IMR-90 (cell line): Measurements from ENCODE around the gene CDK15. TPM values are rescaled to one million over a fixed set of nuclear protein-coding genes. Genes with fewer than 3 reads are reported as not detected.

Experiments used
- ATAC-seq: fragments of 200-7000 bp; cut with Tn5 transposase; 2 replicates; pipeline ENCODE4 v1.9.1; 2020; ENCODE audit warnings: low read depth, mild to moderate bottlenecking, moderate library complexity
- BruUV-seq: library from RNA; stranded (reverse); fragments of 400-500 nt; replicated peaks from 2 replicates; lab custom pipeline; 2021; lab: Mats Ljungman, UMichigan
- CTCF ChIA-PET: fragments of 300-600 bp; formaldehyde crosslinking; extraction: SDS; loops from one replicate; lab custom pipeline; 2021; ENCODE audit warnings: antibody characterized with exemption; lab: Yijun Ruan, JAX
- POLR2A ChIA-PET: fragments of 300-600 bp; sonication (Branson Sonifier 250); formaldehyde crosslinking; loops from one replicate; lab custom pipeline; 2022; ENCODE audit warnings: antibody characterized with exemption; ENCODE audit not compliant: unreplicated experiment; lab: Charles Lee
- DNase-seq: peaks from one replicate; pipeline ENCODE4 v3.0.0; 2013
- H2AFZ ChIP-seq: replicated peaks from 2 replicates; pipeline ENCODE3; 2013; ENCODE audit warnings: low read length, mild to moderate bottlenecking; ENCODE audit not compliant: poor library complexity
- H2AK5ac ChIP-seq: 2 replicates; pipeline ENCODE4 v1.6.1; 2013; ENCODE audit warnings: low read depth, low read length, inconsistent platforms
- H2AK9ac ChIP-seq: replicated peaks from 2 replicates; pipeline ENCODE3; 2013; ENCODE audit warnings: mild to moderate bottlenecking, low read depth, low read length, moderate library complexity; ENCODE audit not compliant: poor library complexity
- H2BK120ac ChIP-seq: 2 replicates; pipeline ENCODE4 v1.6.1; 2013; ENCODE audit warnings: low read depth, low read length, inconsistent platforms
- H2BK15ac ChIP-seq: 3 replicates; pipeline ENCODE4 v1.6.1; 2013; ENCODE audit warnings: low read depth, low read length, inconsistent platforms
- H2BK20ac ChIP-seq: 2 replicates; pipeline ENCODE4 v1.6.1; 2013; ENCODE audit warnings: low read depth, mild to moderate bottlenecking, inconsistent platforms, low read length, moderate library complexity
- H2BK5ac ChIP-seq: 2 replicates; pipeline ENCODE4 v1.6.1; 2013; ENCODE audit warnings: mild to moderate bottlenecking, low read depth, low read length, inconsistent platforms; ENCODE audit not compliant: poor library complexity, severe bottlenecking
- H3K14ac ChIP-seq: replicated peaks from 2 replicates; pipeline ENCODE4 v1.6.1; 2013; ENCODE audit warnings: low read depth, low read length, inconsistent platforms
- H3K18ac ChIP-seq: 2 replicates; pipeline ENCODE4 v1.6.1; 2013; ENCODE audit warnings: low read depth, low read length, control low read depth
- H3K23ac ChIP-seq: 2 replicates; pipeline ENCODE4 v1.6.1; 2013; ENCODE audit warnings: low read depth, low read length, inconsistent platforms
- H3K27ac ChIP-seq: 2 replicates; pipeline ENCODE4 v1.5.1; 2013; ENCODE audit warnings: mild to moderate bottlenecking, control low read depth, low read length; ENCODE audit not compliant: insufficient read depth
- H3K27me3 ChIP-seq: 2 replicates; pipeline ENCODE4 v1.6.1; 2013; ENCODE audit warnings: low read length; ENCODE audit not compliant: control insufficient read depth, insufficient read depth
- H3K36me3 ChIP-seq: 2 replicates; pipeline ENCODE4 v1.6.1; 2013; ENCODE audit warnings: low read length, mixed read lengths; ENCODE audit not compliant: control insufficient read depth, insufficient read depth
- H3K4ac ChIP-seq: 2 replicates; pipeline ENCODE4 v1.6.1; 2013; ENCODE audit warnings: low read depth, low read length, inconsistent platforms
- H3K4me1 ChIP-seq: 2 replicates; pipeline ENCODE4 v1.6.1; 2013; ENCODE audit warnings: low read length, mixed read lengths; ENCODE audit not compliant: control insufficient read depth, insufficient read depth
- H3K4me2 ChIP-seq: 2 replicates; pipeline ENCODE4 v1.6.1; 2013; ENCODE audit warnings: low read depth, mild to moderate bottlenecking, control low read depth, low read length, moderate library complexity
- H3K4me3 ChIP-seq: 2 replicates; pipeline ENCODE4 v1.5.1; 2013; ENCODE audit warnings: low read depth, mild to moderate bottlenecking, control low read depth, low read length, moderate library complexity; ENCODE audit not compliant: insufficient read depth
- H3K56ac ChIP-seq: 2 replicates; pipeline ENCODE4 v1.6.1; 2013; ENCODE audit warnings: low read length, inconsistent platforms; ENCODE audit not compliant: insufficient read depth; ENCODE audit errors: extremely low read depth
- H3K79me1 ChIP-seq, 2 experiments: 2 replicates each; pipeline ENCODE4 v1.6.1; 2013; ENCODE audit warnings: low read length in 2 of 2, inconsistent platforms in 1 of 2, low read depth in 1 of 2
- H3K9ac ChIP-seq: 2 replicates; pipeline ENCODE4 v1.6.1; 2013; ENCODE audit warnings: low read depth, low read length, control low read depth
- H3K9me1 ChIP-seq: 2 replicates; pipeline ENCODE4 v1.6.1; 2013; ENCODE audit warnings: low read length, inconsistent platforms; ENCODE audit not compliant: insufficient read depth
- H3K9me3 ChIP-seq: 2 replicates; pipeline ENCODE4 v1.6.1; 2013; ENCODE audit warnings: low read length; ENCODE audit not compliant: control insufficient read depth, insufficient read depth
- H4K20me1 ChIP-seq: 2 replicates; pipeline ENCODE4 v1.6.1; 2013; ENCODE audit warnings: low read length, inconsistent platforms; ENCODE audit not compliant: insufficient read depth
- H4K5ac ChIP-seq: 2 replicates; pipeline ENCODE4 v1.6.1; 2013; ENCODE audit warnings: mild to moderate bottlenecking, low read depth, low read length, control low read depth
- H4K8ac ChIP-seq, 2 experiments: 2 replicates each; pipeline ENCODE4 v1.6.1; 2013; ENCODE audit warnings: low read depth in 2 of 2, low read length in 2 of 2, control low read depth in 1 of 2, inconsistent platforms in 1 of 2
- H4K91ac ChIP-seq: 2 replicates; pipeline ENCODE4 v1.6.1; 2013; ENCODE audit warnings: low read depth, low read length, inconsistent platforms; ENCODE audit not compliant: insufficient read depth
- CEBPB ChIP-seq: IDR thresholded peaks from 2 replicates; pipeline ENCODE4 v1.6.1; 2012; ENCODE audit warnings: low read depth, low read length, improper control_type of control experiment
- CHD1 ChIP-seq: IDR thresholded peaks from 2 replicates; pipeline ENCODE4 v1.6.1; 2012; ENCODE audit warnings: low read depth, low read length, improper control_type of control experiment
- ELK1 ChIP-seq: fragments of 150-350 bp; IDR thresholded peaks from 2 replicates; pipeline ENCODE4 v1.6.1; 2016; ENCODE audit warnings: low read depth, mild to moderate bottlenecking, low read length, moderate library complexity, borderline replicate concordance
- MAFK ChIP-seq: IDR thresholded peaks from 2 replicates; pipeline ENCODE4 v1.6.1; 2012; ENCODE audit warnings: low read depth, low read length, improper control_type of control experiment
- MAZ ChIP-seq: IDR thresholded peaks from 2 replicates; pipeline ENCODE4 v1.6.1; 2012; ENCODE audit warnings: low read depth, mild to moderate bottlenecking, low read length, improper control_type of control experiment, moderate library complexity, borderline replicate concordance
- MXI1 ChIP-seq: IDR thresholded peaks from 2 replicates; pipeline ENCODE4 v1.6.1; 2012; ENCODE audit warnings: low read depth, mild to moderate bottlenecking, low read length, moderate library complexity, borderline replicate concordance
- NFE2L2 ChIP-seq: fragments of 150-350 bp; IDR thresholded peaks from 2 replicates; pipeline ENCODE4 v1.6.1; 2016; ENCODE audit warnings: low read depth, mild to moderate bottlenecking, low read length
- RFX5 ChIP-seq: IDR thresholded peaks from 2 replicates; pipeline ENCODE4 v1.8.0; 2012; ENCODE audit warnings: low read depth, mild to moderate bottlenecking, low read length, moderate library complexity
- SMC3 ChIP-seq: fragments of 150-350 bp; IDR thresholded peaks from 2 replicates; pipeline ENCODE4 v1.6.1; 2016; ENCODE audit warnings: low read depth, mild to moderate bottlenecking, antibody characterized with exemption, low read length, moderate library complexity
- USF2 ChIP-seq: fragments of 150-350 bp; IDR thresholded peaks from 2 replicates; pipeline ENCODE4 v1.6.1; 2017; ENCODE audit warnings: mild to moderate bottlenecking, antibody characterized with exemption, low read length, low read depth
- WGBS, 2 experiments: methylation state at CpG; one replicate each; pipeline versions ENCODE4 v1.1.5 to v1.1.7; 2013; ENCODE audit warnings: missing lambda C conversion rate in 2 of 2; ENCODE audit not compliant: insufficient read length in 1 of 2; ENCODE audit errors: extremely low coverage in 2 of 2; 5-methylcytosine and 5-hydroxymethylcytosine counted together
- dilution Hi-C: fragments of 300-500 bp; cut with HindIII; formaldehyde crosslinking; loops from one replicate; pipeline ENCODE4 v1.14.3; 2018; ENCODE audit warnings: low sequenced_read_pairs; ENCODE audit not compliant: unreplicated experiment
- in situ Hi-C: fragments of 300-500 bp; cut with MboI; formaldehyde crosslinking; loops from 3 replicates; pipeline ENCODE4 v1.14.3; 2019; ENCODE audit warnings: low sequenced_read_pairs, inconsistent platforms, mixed read lengths
- intact Hi-C: fragments of 100-400 bp; cut with micrococcal nuclease; formaldehyde crosslinking; loops from 2 replicates; pipeline ENCODE4 v1.10.0; 2022
- polyA plus RNA-seq, 3 experiments: library from polyadenylated mRNA; depleted of rRNA; stranded (reverse); fragments of >200 nt; gene quantifications; 2 replicates each; pipeline ENCODE4 v1.2.3, GENCODE V29; 2012; ENCODE audit warnings: low replicate concordance in 1 of 3
- total RNA-seq: library from RNA; depleted of rRNA; stranded (reverse); fragments of >200 nt; gene quantifications from 2 replicates; pipeline ENCODE4 v1.2.3, GENCODE V29; 2012

The CDK15 gene
- total and polyA plus RNA-seq, 2 of the 4 experiments (the other 2 are of a cell fraction), result 16.1 to 33.0 TPM

GRCh38 chr2:201788371-201788770, 18.0 kb upstream of the CDK15 start:
- DNase-seq (no peak), ATAC-seq (no peak)
- Histone ChIP-seq H3K9ac (no peak overlapping the region), H3K4me1 (no peaks in the 10 kb centered on the region; the same call in 1 of the 2 replicates), H4K20me1 (no peaks in the 10 kb centered on the region), H3K4ac (no peak overlapping the region), H3K18ac (no peak overlapping the region), H3K27ac (no peak overlapping the region), H2AFZ (no peak overlapping the region), H2BK15ac (no peak overlapping the region), H4K91ac (no peak overlapping the region), H4K8ac (no peak overlapping the region), H3K27me3 (no peaks in the 10 kb centered on the region), H3K79me1 (no peaks in the 10 kb centered on the region), H3K56ac (no peak overlapping the region), H3K14ac (no peak overlapping the region), H2AK9ac (no peak overlapping the region), H4K5ac (no peak overlapping the region), H3K9me1 (0 out of 2 replicates have a peak, but pooled peaks cover 2% of the 10 kb centered on the region), H3K4me2 (no peak overlapping the region), H2AK5ac (no peak overlapping the region), H3K36me3 (no peaks in the 10 kb centered on the region), H2BK120ac (no peak overlapping the region), H3K4me3 (no peak overlapping the region), H3K23ac (no peak overlapping the region), H3K9me3 (no peaks in the 10 kb centered on the region), H2BK5ac (no peak overlapping the region), H2BK20ac (no peak overlapping the region)
- dilution Hi-C loops (no loop called here), in situ Hi-C loops (no loop called here), intact Hi-C loops (no loop called here)
- POLR2A ChIA-PET, result no interaction called here
- no TSS peak for BruUV-seq
- no CpG with 5 or more reads among the region's 3 CpGs for WGBS, 2 experiments
- TF ChIP-seq ELK1 (no peak), RFX5 (no peak), MAZ (no peak), SMC3 (no peak), CHD1 (no peak), USF2 (no peak), MAFK (no peak), CEBPB (no peak), MXI1 (no peak), NFE2L2 (no peak)
- CTCF ChIA-PET, result no interaction called here
